A549 (cell line): ENCODE results near the gene PSMC3. TPM values are rescaled to one million over a fixed set of nuclear protein-coding genes. Genes with fewer than 3 reads are reported as not detected.
A peak's percentile ranks its signal among the peaks of the same experiment; 100 is the strongest.

Experiments used
- ATAC-seq, 2 experiments: fragments of 200-7000 bp in 1 of 2; fragments of >200 bp in 1 of 2; cut with Nextera tagmentation in 1 of 2; cut with Tn5 transposase in 1 of 2; 3 replicates each; pipeline versions ENCODE4 v1.8.0 to v1.9.1; 2018 to 2020; ENCODE audit warnings: mild to moderate bottlenecking in 1 of 2, moderate library complexity in 1 of 2
- CTCF ChIA-PET: fragments of 300-600 bp; sonication (Branson Sonifier 250); formaldehyde crosslinking; extraction: SDS; loops from one replicate; lab custom pipeline; 2021; ENCODE audit warnings: antibody characterized with exemption, inconsistent platforms; lab: Yijun Ruan, JAX
- POLR2A ChIA-PET: fragments of 350-600 bp; formaldehyde crosslinking; extraction: SDS; loops from one replicate; lab custom pipeline; 2021; ENCODE audit warnings: antibody characterized with exemption, inconsistent platforms; lab: Yijun Ruan, JAX
- DNase-seq, 2 experiments: peaks; one replicate each; pipeline versions ENCODE4 v3.0.0 to v3.0.0-alpha.2; 2011 to 2016; ENCODE audit warnings: low read depth in 1 of 2, low spot score in 1 of 2
- FAIRE-seq: peaks from 2 replicates; lab custom pipeline; 2011; peaks lifted over from hg19 to GRCh38; lab: Jason Lieb, UNC
- H3K27ac ChIP-seq, 2 experiments: fragments of >200 bp; sonication (Bioruptor Twin); formaldehyde crosslinking; 3 replicates each; pipeline ENCODE4 v1.5.1; 2016 to 2017
- H3K4me1 ChIP-seq: fragments of >200 bp; sonication (Bioruptor Twin); formaldehyde crosslinking; 3 replicates; pipeline ENCODE4 v1.6.1; 2016
- H3K4me2 ChIP-seq: fragments of >200 bp; sonication (Bioruptor Twin); formaldehyde crosslinking; 3 replicates; pipeline ENCODE4 v1.6.1; 2016
- H3K4me3 ChIP-seq: fragments of >200 bp; sonication (Bioruptor Twin); formaldehyde crosslinking; 3 replicates; pipeline ENCODE4 v1.5.1; 2016
- H3K9me3 ChIP-seq: fragments of >200 bp; sonication (Bioruptor Twin); formaldehyde crosslinking; 3 replicates; pipeline ENCODE4 v1.6.1; 2016
- CBX2 ChIP-seq: fragments of 200-600 bp; sonication (generic); IDR thresholded peaks from 2 replicates; pipeline ENCODE4 v1.6.1; 2016; ENCODE audit warnings: low read depth, mild to moderate bottlenecking, borderline replicate concordance
- CEBPB ChIP-seq, 2 experiments: fragments of >200 bp in 1 of 2; sonication (Bioruptor Twin) in 1 of 2; formaldehyde crosslinking in 1 of 2; IDR thresholded peaks; 2 replicates each; pipeline ENCODE4 v1.6.1; 2012 to 2016
- ESRRA ChIP-seq: fragments of 150-350 bp; IDR thresholded peaks from 2 replicates; pipeline ENCODE4 v1.6.1; 2014; ENCODE audit warnings: mild to moderate bottlenecking, low read length, borderline replicate concordance
- GATA3 ChIP-seq: IDR thresholded peaks from 2 replicates; pipeline ENCODE4 v1.6.1; 2012; ENCODE audit warnings: borderline replicate concordance
- HDAC2 ChIP-seq: fragments of 200-600 bp; sonication (generic); IDR thresholded peaks from 2 replicates; pipeline ENCODE4 v1.6.1; 2016
- HEYL ChIP-seq: fragments of 250-450 bp; sonication (Bioruptor Pico); IDR thresholded peaks from 2 replicates; pipeline ENCODE4 v1.8.0; 2021; ENCODE audit warnings: mild to moderate bottlenecking, moderate library complexity
- JUNB ChIP-seq: fragments of >200 bp; sonication (Bioruptor Twin); formaldehyde crosslinking; IDR thresholded peaks from 2 replicates; pipeline ENCODE4 v1.6.1; 2016
- KDM5A ChIP-seq: fragments of 200-600 bp; sonication (generic); IDR thresholded peaks from 2 replicates; pipeline ENCODE4 v1.6.1; 2016; ENCODE audit warnings: antibody characterized with exemption, mild to moderate bottlenecking
- NPAS2 ChIP-seq: fragments of 250-450 bp; sonication (Bioruptor Pico); IDR thresholded peaks from 2 replicates; pipeline ENCODE4 v1.8.0; 2022; ENCODE audit warnings: mild to moderate bottlenecking, moderate library complexity, borderline replicate concordance
- NR3C1 ChIP-seq: fragments of >200 bp; sonication (Bioruptor Twin); formaldehyde crosslinking; IDR thresholded peaks from 3 replicates; pipeline ENCODE4 v1.6.1; 2017
- PHF8 ChIP-seq: fragments of 200-600 bp; sonication (generic); IDR thresholded peaks from 2 replicates; pipeline ENCODE4 v1.6.1; 2016; ENCODE audit warnings: low read depth, mild to moderate bottlenecking, antibody characterized with exemption, moderate library complexity, borderline replicate concordance
- RAD21 ChIP-seq, 2 experiments: fragments of >200 bp in 1 of 2; sonication (Bioruptor Twin) in 1 of 2; formaldehyde crosslinking in 1 of 2; IDR thresholded peaks in 1 of 2; conservative IDR thresholded peaks in 1 of 2; 2 replicates in 1 of 2; 3 replicates in 1 of 2; pipeline ENCODE4 v1.6.1; 2012 to 2018; ENCODE audit warnings: inconsistent platforms in 1 of 2
- RCOR1 ChIP-seq: fragments of 150-350 bp; IDR thresholded peaks from 2 replicates; pipeline ENCODE4 v1.6.1; 2014; ENCODE audit warnings: antibody characterized with exemption, low read length, low read depth
- RFX5 ChIP-seq: fragments of 450-650 bp; IDR thresholded peaks from 2 replicates; pipeline ENCODE4 v1.7.1; 2014; ENCODE audit warnings: antibody characterized with exemption, mild to moderate bottlenecking, moderate library complexity
- TP53 ChIP-seq: fragments of 250-450 bp; sonication (Bioruptor Pico); IDR thresholded peaks from 2 replicates; pipeline ENCODE4 v1.5.0; 2021; ENCODE audit warnings: mild to moderate bottlenecking, moderate library complexity
- ZC3H11A ChIP-seq: fragments of 450-650 bp; IDR thresholded peaks from 2 replicates; pipeline ENCODE4 v1.6.1; 2014; ENCODE audit warnings: antibody characterized with exemption, mild to moderate bottlenecking
- ZNF302 ChIP-seq: fragments of 250-450 bp; sonication (Bioruptor Pico); IDR thresholded peaks from 2 replicates; pipeline ENCODE4 v1.9.0; 2021; ENCODE audit warnings: inconsistent platforms, mild to moderate bottlenecking, moderate library complexity
- ZSCAN20 ChIP-seq: fragments of 250-450 bp; sonication (Bioruptor Pico); IDR thresholded peaks from 2 replicates; pipeline ENCODE4 v1.8.0; 2022; ENCODE audit warnings: mild to moderate bottlenecking, moderate library complexity
- WGBS: methylation state at CpG from one replicate; pipeline ENCODE4 v1.1.6; 2017; ENCODE audit errors: missing lambda C conversion rate; 5-methylcytosine and 5-hydroxymethylcytosine counted together
- polyA plus RNA-seq, 4 experiments: library from polyadenylated mRNA; depleted of rRNA in 3 of 4; stranded (reverse); fragments of >200 nt; fragmentation: RNase III in 1 of 4; extraction: RNeasy Plus Mini Kit Qiagen cat#74134 plus additional on column Dnase treatment in 1 of 4; gene quantifications; 2 replicates in 3 of 4; 3 replicates in 1 of 4; pipeline ENCODE4 v1.2.3, GENCODE V29; 2011 to 2017
- TF ChIP-seq, protein P1 (sequence below): IDR thresholded peaks from 2 replicates; pipeline ENCODE4 v1.6.1; 2012; ENCODE audit warnings: low read depth, borderline replicate concordance
- TF ChIP-seq, protein P2 (sequence below): fragments of 150-350 bp; IDR thresholded peaks from 2 replicates; pipeline ENCODE4 v1.6.1; 2014; ENCODE audit warnings: low read depth, mild to moderate bottlenecking, low read length
- TF ChIP-seq, protein P3 (sequence below): IDR thresholded peaks from 2 replicates; pipeline ENCODE4 v1.6.1; 2012
- TF ChIP-seq, protein P4 (sequence below): fragments of 450-650 bp; IDR thresholded peaks from 2 replicates; pipeline ENCODE4 v1.6.1; 2014; ENCODE audit warnings: antibody characterized with exemption
- TF ChIP-seq, protein P5 (sequence below): fragments of >200 bp; sonication (Bioruptor Twin); formaldehyde crosslinking; IDR thresholded peaks from 2 replicates; pipeline ENCODE4 v1.6.1; 2016
- TF ChIP-seq, protein P6 (sequence below): fragments of >200 bp; sonication (Bioruptor Twin); formaldehyde crosslinking; IDR thresholded peaks from 3 replicates; pipeline ENCODE4 v1.5.1; 2016

Gene PSMC3
- polyA plus RNA-seq, 2 of the 4 experiments (the other 2 are of a cell fraction): 283 to 383 TPM

DNA sequence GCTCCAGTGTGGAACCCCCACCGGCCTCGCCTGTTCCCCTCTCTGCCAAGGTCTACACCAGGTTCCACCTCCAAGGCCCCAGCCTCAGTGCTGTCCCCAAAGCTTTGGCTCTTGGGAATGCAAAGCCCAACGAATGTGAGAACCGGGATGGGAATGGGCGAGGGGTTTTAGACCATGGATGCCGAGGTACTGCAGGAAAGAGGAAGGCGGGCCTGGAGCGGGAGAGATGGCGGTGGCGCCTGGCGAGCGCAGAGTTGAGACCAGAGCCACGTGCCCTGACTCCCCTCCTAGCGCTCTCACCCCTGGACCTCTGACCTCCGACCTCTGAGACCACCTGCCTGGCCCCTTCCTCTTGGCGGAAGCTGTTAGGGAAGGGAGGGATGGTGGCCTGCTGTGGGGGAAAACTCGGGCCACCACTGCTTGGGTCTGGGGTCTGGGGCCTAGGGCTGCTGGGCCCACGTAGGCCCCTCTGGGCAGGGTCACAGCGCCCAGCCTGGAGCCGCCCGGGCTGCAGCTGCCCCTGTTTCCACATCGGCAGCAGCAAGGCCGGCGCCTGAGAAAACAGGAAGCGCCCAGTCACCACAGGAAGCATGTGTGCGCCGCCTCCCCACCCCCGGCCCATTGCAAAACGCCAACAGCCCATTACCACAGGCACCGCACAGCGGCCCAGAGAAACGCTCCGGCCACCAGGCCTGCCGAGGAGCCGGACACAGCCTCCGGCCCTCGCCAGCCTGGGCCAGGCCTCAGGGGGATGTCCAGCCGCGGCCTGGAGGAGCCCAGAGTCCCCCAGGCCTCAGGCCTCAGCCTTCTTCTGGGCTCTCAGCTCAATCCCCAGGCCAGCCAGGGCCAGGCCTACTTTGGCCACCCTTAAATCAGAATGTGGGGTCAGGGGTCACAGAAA lies 31.7 kb downstream of the PSMC3 start:
- DNase-seq (no peak), FAIRE-seq (no peak), ATAC-seq (no peak)
- POLR2A ChIA-PET: no interaction called here
- H3K4me3 ChIP-seq: no peak overlapping the region
- H3K9me3 ChIP-seq: no peaks in the 10 kb centered on the region
- TF ChIP-seq, protein P1, sequence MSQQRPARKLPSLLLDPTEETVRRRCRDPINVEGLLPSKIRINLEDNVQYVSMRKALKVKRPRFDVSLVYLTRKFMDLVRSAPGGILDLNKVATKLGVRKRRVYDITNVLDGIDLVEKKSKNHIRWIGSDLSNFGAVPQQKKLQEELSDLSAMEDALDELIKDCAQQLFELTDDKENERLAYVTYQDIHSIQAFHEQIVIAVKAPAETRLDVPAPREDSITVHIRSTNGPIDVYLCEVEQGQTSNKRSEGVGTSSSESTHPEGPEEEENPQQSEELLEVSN: no peak
- TF ChIP-seq ESRRA (no peak), RCOR1 (no peak), NR3C1 (no peak), RAD21 (conservative IDR thresholded peaks at IDR 0.05 in 1 of 2, IDR thresholded peaks at IDR 0.05 in 1 of 2) (no peak), ZSCAN20 (no peak), HDAC2 (no peak), CEBPB (IDR thresholded peaks at IDR 0.05) (no peak), KDM5A (no peak), JUNB (no peak), GATA3 (no peak), PHF8 (no peak), ZNF302 (CRISPR knock-in tag) (no peak), NPAS2 (no peak), TP53 (CRISPR knock-in tag) (no peak), HEYL (CRISPR knock-in tag) (no peak)
- TF ChIP-seq, protein P2, sequence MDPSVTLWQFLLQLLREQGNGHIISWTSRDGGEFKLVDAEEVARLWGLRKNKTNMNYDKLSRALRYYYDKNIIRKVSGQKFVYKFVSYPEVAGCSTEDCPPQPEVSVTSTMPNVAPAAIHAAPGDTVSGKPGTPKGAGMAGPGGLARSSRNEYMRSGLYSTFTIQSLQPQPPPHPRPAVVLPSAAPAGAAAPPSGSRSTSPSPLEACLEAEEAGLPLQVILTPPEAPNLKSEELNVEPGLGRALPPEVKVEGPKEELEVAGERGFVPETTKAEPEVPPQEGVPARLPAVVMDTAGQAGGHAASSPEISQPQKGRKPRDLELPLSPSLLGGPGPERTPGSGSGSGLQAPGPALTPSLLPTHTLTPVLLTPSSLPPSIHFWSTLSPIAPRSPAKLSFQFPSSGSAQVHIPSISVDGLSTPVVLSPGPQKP: no peak
- TF ChIP-seq, protein P3, sequence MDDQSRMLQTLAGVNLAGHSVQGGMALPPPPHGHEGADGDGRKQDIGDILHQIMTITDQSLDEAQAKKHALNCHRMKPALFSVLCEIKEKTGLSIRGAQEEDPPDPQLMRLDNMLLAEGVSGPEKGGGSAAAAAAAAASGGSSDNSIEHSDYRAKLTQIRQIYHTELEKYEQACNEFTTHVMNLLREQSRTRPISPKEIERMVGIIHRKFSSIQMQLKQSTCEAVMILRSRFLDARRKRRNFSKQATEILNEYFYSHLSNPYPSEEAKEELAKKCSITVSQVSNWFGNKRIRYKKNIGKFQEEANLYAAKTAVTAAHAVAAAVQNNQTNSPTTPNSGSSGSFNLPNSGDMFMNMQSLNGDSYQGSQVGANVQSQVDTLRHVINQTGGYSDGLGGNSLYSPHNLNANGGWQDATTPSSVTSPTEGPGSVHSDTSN: no peak
- TF ChIP-seq, protein P4, sequence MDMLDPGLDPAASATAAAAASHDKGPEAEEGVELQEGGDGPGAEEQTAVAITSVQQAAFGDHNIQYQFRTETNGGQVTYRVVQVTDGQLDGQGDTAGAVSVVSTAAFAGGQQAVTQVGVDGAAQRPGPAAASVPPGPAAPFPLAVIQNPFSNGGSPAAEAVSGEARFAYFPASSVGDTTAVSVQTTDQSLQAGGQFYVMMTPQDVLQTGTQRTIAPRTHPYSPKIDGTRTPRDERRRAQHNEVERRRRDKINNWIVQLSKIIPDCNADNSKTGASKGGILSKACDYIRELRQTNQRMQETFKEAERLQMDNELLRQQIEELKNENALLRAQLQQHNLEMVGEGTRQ: no peak
- H3K27ac ChIP-seq: peak overlapping the region in 1 of 2 experiments; percentile 22; a peak in 1 of 6 replicates
- CTCF ChIA-PET: interaction anchor here (1.8 to 10.2 kb wide), 4 partner anchors 16 to 60 kb away, joined by 5 to 133 read pairs (median 10); partner anchors contain the start of gene SPI1
- H3K4me2 ChIP-seq: no peak overlapping the region
- no peaks in the 10 kb centered on the region for H3K4me1 ChIP-seq
- 88% methylated on average over 24 of the region's 39 CpGs for WGBS

DNA sequence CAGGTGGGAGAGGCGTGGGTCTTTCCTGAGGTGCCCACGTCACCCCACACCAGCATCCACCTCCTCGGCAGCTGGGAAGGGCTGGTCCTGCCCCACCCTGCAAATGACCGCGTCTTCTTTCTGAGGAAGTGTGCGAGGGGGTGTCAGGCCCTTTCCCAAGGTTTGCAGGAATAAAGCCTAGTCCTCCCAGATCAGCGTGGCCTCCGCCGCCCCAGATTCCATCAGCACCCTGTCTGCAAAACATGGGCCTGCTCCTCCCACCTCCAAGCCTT lies 32.3 kb downstream of the PSMC3 start:
- no peak overlapping the region for H3K4me3 ChIP-seq
- H3K9me3 ChIP-seq: no peaks in the 10 kb centered on the region
- H3K27ac ChIP-seq: no peak overlapping the region
- WGBS: 89% methylated on average over 9 of the region's 9 CpGs
- ChIA-PET POLR2A (no interaction called here), CTCF (interaction anchor here (0.6 to 10.2 kb wide), 5 partner anchors 16 to 131 kb away, joined by 3 to 133 read pairs (median 6); partner anchors contain the start of gene SPI1)
- H3K4me2 ChIP-seq: no peak overlapping the region
- TF ChIP-seq RFX5: no peak
- TF ChIP-seq, protein P5, sequence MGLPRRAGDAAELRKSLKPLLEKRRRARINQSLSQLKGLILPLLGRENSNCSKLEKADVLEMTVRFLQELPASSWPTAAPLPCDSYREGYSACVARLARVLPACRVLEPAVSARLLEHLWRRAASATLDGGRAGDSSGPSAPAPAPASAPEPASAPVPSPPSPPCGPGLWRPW: no peak
- TF ChIP-seq ZC3H11A: no peak
- no peak for TF ChIP-seq CBX2
- TF ChIP-seq, protein P6, sequence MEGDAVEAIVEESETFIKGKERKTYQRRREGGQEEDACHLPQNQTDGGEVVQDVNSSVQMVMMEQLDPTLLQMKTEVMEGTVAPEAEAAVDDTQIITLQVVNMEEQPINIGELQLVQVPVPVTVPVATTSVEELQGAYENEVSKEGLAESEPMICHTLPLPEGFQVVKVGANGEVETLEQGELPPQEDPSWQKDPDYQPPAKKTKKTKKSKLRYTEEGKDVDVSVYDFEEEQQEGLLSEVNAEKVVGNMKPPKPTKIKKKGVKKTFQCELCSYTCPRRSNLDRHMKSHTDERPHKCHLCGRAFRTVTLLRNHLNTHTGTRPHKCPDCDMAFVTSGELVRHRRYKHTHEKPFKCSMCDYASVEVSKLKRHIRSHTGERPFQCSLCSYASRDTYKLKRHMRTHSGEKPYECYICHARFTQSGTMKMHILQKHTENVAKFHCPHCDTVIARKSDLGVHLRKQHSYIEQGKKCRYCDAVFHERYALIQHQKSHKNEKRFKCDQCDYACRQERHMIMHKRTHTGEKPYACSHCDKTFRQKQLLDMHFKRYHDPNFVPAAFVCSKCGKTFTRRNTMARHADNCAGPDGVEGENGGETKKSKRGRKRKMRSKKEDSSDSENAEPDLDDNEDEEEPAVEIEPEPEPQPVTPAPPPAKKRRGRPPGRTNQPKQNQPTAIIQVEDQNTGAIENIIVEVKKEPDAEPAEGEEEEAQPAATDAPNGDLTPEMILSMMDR: no peak
- TF ChIP-seq JUNB: no peak
- H3K4me1 ChIP-seq: no peaks in the 10 kb centered on the region
- FAIRE-seq (no peak), ATAC-seq (no peak), DNase-seq (no peak)
